ENCODE results near the gene UVRAG.

GRCh38 chr11:75773595-75774353 is 41.2 kb upstream of the UVRAG start:
- TF ChIP-seq, protein P1, sequence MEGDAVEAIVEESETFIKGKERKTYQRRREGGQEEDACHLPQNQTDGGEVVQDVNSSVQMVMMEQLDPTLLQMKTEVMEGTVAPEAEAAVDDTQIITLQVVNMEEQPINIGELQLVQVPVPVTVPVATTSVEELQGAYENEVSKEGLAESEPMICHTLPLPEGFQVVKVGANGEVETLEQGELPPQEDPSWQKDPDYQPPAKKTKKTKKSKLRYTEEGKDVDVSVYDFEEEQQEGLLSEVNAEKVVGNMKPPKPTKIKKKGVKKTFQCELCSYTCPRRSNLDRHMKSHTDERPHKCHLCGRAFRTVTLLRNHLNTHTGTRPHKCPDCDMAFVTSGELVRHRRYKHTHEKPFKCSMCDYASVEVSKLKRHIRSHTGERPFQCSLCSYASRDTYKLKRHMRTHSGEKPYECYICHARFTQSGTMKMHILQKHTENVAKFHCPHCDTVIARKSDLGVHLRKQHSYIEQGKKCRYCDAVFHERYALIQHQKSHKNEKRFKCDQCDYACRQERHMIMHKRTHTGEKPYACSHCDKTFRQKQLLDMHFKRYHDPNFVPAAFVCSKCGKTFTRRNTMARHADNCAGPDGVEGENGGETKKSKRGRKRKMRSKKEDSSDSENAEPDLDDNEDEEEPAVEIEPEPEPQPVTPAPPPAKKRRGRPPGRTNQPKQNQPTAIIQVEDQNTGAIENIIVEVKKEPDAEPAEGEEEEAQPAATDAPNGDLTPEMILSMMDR (IDR thresholded peaks at IDR 0.05; ENCODE audit: low read depth, low read length, missing input control), result no peak
- TF ChIP-seq RXRA (IDR thresholded peaks at IDR 0.05), result no peak
